Activated naive CD4-positive, alpha-beta T cell treated with anti-CD3 and anti-CD28 coated beads for 36 hours (primary cell): ENCODE measurements around the gene CENPN. TPM values are rescaled to one million over a fixed set of nuclear protein-coding genes. Genes with fewer than 3 reads are reported as not detected.

Source experiments
- CTCF ChIA-PET: fragments of 350-600 bp; sonication (Branson Sonifier 250); formaldehyde crosslinking; loops from one replicate; lab custom pipeline; 2021; ENCODE audit warnings: antibody characterized with exemption; lab: Charles Lee
- DNase-seq: peaks from one replicate; pipeline ENCODE4 v3.0.0-alpha.2; 2020
- H3K27ac Mint-ChIP-seq: one replicate; pipeline ENCODE4 v1.8.0; 2021; ENCODE audit warnings: mild to moderate bottlenecking, mixed read lengths
- H3K27me3 Mint-ChIP-seq: one replicate; pipeline ENCODE4 v1.8.0; 2021; ENCODE audit warnings: low read depth, mixed read lengths
- H3K36me3 Mint-ChIP-seq: one replicate; pipeline ENCODE4 v1.8.0; 2021; ENCODE audit warnings: low read depth, mixed read lengths
- H3K4me1 Mint-ChIP-seq: one replicate; pipeline ENCODE4 v1.8.0; 2021; ENCODE audit warnings: low read depth, mixed read lengths
- H3K4me3 Mint-ChIP-seq: one replicate; pipeline ENCODE4 v1.8.0; 2021; ENCODE audit warnings: mild to moderate bottlenecking, moderate library complexity, mixed read lengths
- H3K9me3 Mint-ChIP-seq: one replicate; pipeline ENCODE4 v1.8.0; 2021; ENCODE audit warnings: mixed read lengths
- intact Hi-C: fragments of 100-400 bp; cut with micrococcal nuclease; formaldehyde crosslinking; loops from one replicate; pipeline ENCODE4 v1.15.1; 2023
- total RNA-seq, 2 experiments: library from RNA; stranded (reverse); gene quantifications; one replicate each; pipeline ENCODE4 v1.2.3, GENCODE V29; 2021

The CENPN gene
- total RNA-seq, 2 experiments from 2014 or later, result 65.1 to 75.0 TPM

GRCh38 chr16:81004646-81005353 is 2.2 kb upstream of the CENPN start:
- peaks cover 61% of the 10 kb centered on the region for H3K4me1 Mint-ChIP-seq
- peak overlapping the region; percentile 69 for H3K4me3 Mint-ChIP-seq
- intact Hi-C loops, result loop anchor here (10.0 kb wide), 5 partner anchors 350 to 1740 kb away; partner anchors contain the start of gene CMIP
- peaks cover 16% of the 10 kb centered on the region for H3K36me3 Mint-ChIP-seq
- CTCF ChIA-PET, result interaction anchor here (0.6 to 3.4 kb wide), 15 partner anchors 8 to 313 kb away, joined by 3 to 42 read pairs (median 4); partner anchors contain the start of gene ATMIN
- H3K9me3 Mint-ChIP-seq, result no peaks in the 10 kb centered on the region
- H3K27ac Mint-ChIP-seq, result peak overlapping the region; percentile 94
- DNase-seq, result peak; percentile 46
- H3K27me3 Mint-ChIP-seq, result no peaks in the 10 kb centered on the region

- Mint-ChIP-seq H3K27me3 (no peaks in the 10 kb centered on the region), H3K27ac (peak overlapping the region; percentile 100), H3K4me1 (peaks cover 56% of the 10 kb centered on the region), H3K36me3 (peaks cover 18% of the 10 kb centered on the region), H3K9me3 (no peaks in the 10 kb centered on the region), H3K4me3 (peak overlapping the region; percentile 95)
- intact Hi-C loops, result loop anchor here (2.0 to 10.0 kb wide), 6 partner anchors 351 to 1741 kb away; partner anchors contain the start of gene CMIP
- CTCF ChIA-PET, result interaction anchor here (0.6 to 3.4 kb wide), 6 partner anchors 9 to 312 kb away, joined by 3 to 42 read pairs (median 5); partner anchors contain the start of gene ATMIN
- DNase-seq, result no peak
Measured at GRCh38 chr16:81005610-81006161, 1.3 kb upstream of the CENPN start.

GRCh38 chr16:81006211-81006812 is 702 bp upstream of the CENPN start:
- Mint-ChIP-seq H3K4me3 (peak overlapping the region; percentile 95), H3K27ac (peak overlapping the region; percentile 100), H3K4me1 (peaks cover 57% of the 10 kb centered on the region), H3K9me3 (no peaks in the 10 kb centered on the region), H3K27me3 (no peaks in the 10 kb centered on the region), H3K36me3 (peaks cover 25% of the 10 kb centered on the region)
- DNase-seq, result peak; percentile 76
- intact Hi-C loops, result loop anchor here (2.0 to 10.0 kb wide), 6 partner anchors 352 to 1742 kb away; partner anchors contain the start of gene CMIP
- CTCF ChIA-PET, result interaction anchor here (1.0 to 3.4 kb wide), 2 partner anchors 30 kb away, joined by 5 to 42 read pairs; partner anchors contain the start of gene ATMIN

GRCh38 chr16:81008505-81008789 is 1.4 kb downstream of the CENPN start:
- Mint-ChIP-seq H3K36me3 (peaks cover 35% of the 10 kb centered on the region), H3K27ac (no peak overlapping the region), H3K4me1 (peaks cover 38% of the 10 kb centered on the region), H3K27me3 (no peaks in the 10 kb centered on the region), H3K9me3 (no peaks in the 10 kb centered on the region), H3K4me3 (peak overlapping the region; percentile 95)
- intact Hi-C loops, result loop anchor here (10.0 kb wide), 5 partner anchors 354 to 1744 kb away; partner anchors contain the start of gene CMIP
- CTCF ChIA-PET, result no interaction called here
- DNase-seq, result no peak

- DNase-seq, result no peak
- Mint-ChIP-seq H3K9me3 (no peaks in the 10 kb centered on the region), H3K27ac (no peak overlapping the region), H3K4me3 (no peak overlapping the region), H3K27me3 (no peaks in the 10 kb centered on the region), H3K4me1 (peaks cover 19% of the 10 kb centered on the region), H3K36me3 (peaks cover 60% of the 10 kb centered on the region)
- intact Hi-C loops, result no loop called here
- CTCF ChIA-PET, result no interaction called here
Measured at GRCh38 chr16:81012974-81013373, 6.0 kb downstream of the CENPN start.

GRCh38 chr16:81014672-81015071 is 7.7 kb downstream of the CENPN start:
- Mint-ChIP-seq H3K4me1 (peaks cover 7% of the 10 kb centered on the region), H3K4me3 (no peak overlapping the region), H3K36me3 (peaks cover 62% of the 10 kb centered on the region), H3K27ac (no peak overlapping the region), H3K27me3 (no peaks in the 10 kb centered on the region), H3K9me3 (no peaks in the 10 kb centered on the region)
- intact Hi-C loops, result no loop called here
- CTCF ChIA-PET, result interaction anchor here (1.0 kb wide), 1 partner anchor 11 kb away, joined by 7 read pairs; no protein-coding TSS in a partner anchor
- DNase-seq, result no peak

- no peak for DNase-seq
- no peak overlapping the region for H3K4me3 Mint-ChIP-seq
- no peaks in the 10 kb centered on the region for H3K27me3 Mint-ChIP-seq
- intact Hi-C loops, result no loop called here
- no peaks in the 10 kb centered on the region for H3K4me1 Mint-ChIP-seq
- peaks cover 62% of the 10 kb centered on the region for H3K36me3 Mint-ChIP-seq
- CTCF ChIA-PET, result interaction anchor here (1.0 to 1.9 kb wide), 5 partner anchors 13 to 17 kb away, joined by 3 to 7 read pairs (median 3); partner anchors contain the start of gene ATMIN
- H3K9me3 Mint-ChIP-seq, result no peaks in the 10 kb centered on the region
- no peak overlapping the region for H3K27ac Mint-ChIP-seq
Measured at GRCh38 chr16:81018496-81018895, 11.5 kb downstream of the CENPN start.

GRCh38 chr16:81026429-81026828 is 19.4 kb downstream of the CENPN start:
- CTCF ChIA-PET, result interaction anchor here (1.0 kb wide), 1 partner anchor 9 kb away, joined by 3 read pairs; the partner anchor contains the start of gene ATMIN
- Mint-ChIP-seq H3K4me1 (peaks cover 10% of the 10 kb centered on the region), H3K27me3 (no peaks in the 10 kb centered on the region), H3K9me3 (peaks cover 4% of the 10 kb centered on the region), H3K27ac (no peak overlapping the region), H3K36me3 (peaks cover 63% of the 10 kb centered on the region), H3K4me3 (no peak overlapping the region)
- DNase-seq, result no peak
- intact Hi-C loops, result no loop called here

GRCh38 chr16:81029930-81030604 is 23.1 kb downstream of the CENPN start:
- Mint-ChIP-seq H3K9me3 (peaks cover 6% of the 10 kb centered on the region), H3K4me1 (peaks cover 10% of the 10 kb centered on the region), H3K27me3 (no peaks in the 10 kb centered on the region), H3K4me3 (no peak overlapping the region), H3K27ac (no peak overlapping the region), H3K36me3 (peaks cover 39% of the 10 kb centered on the region)
- CTCF ChIA-PET, result interaction anchor here (2.0 kb wide), 1 partner anchor 25 kb away, joined by 4 read pairs; no protein-coding TSS in a partner anchor
- intact Hi-C loops, result no loop called here
- DNase-seq, result peak; percentile 34

GRCh38 chr16:81035398-81035974 is 28.5 kb downstream of the CENPN start, which contains the start of gene ATMIN:
Gene ATMIN (plus strand): TSS chr16:81035842. CDS start chr16:81035871, 29 bp downstream.
- Mint-ChIP-seq H3K27me3 (no peaks in the 10 kb centered on the region), H3K27ac (peak within 1 kb of the TSS; percentile 37), H3K4me1 (peaks cover 34% of the 10 kb centered on the region), H3K4me3 (peak within 1 kb of the TSS; percentile 81), H3K9me3 (peaks cover 2% of the 10 kb centered on the region), H3K36me3 (peaks cover 8% of the 10 kb centered on the region)
- intact Hi-C loops, result loop anchor here (1.0 kb wide), 4 partner anchors 28 to 703 kb away; partner anchors contain the start of genes C16orf46 and CENPN
- CTCF ChIA-PET, result interaction anchor here (0.7 to 5.1 kb wide), 25 partner anchors 9 to 695 kb away, joined by 3 to 42 read pairs (median 4); partner anchors contain the start of genes C16orf46, CENPN and CMC2
- peak; percentile 85 for DNase-seq
